Hippocampal formation (tissue), 2 donors: ENCODE results near the gene MBD6.

Source experiments
- DNase-seq, 2 donors: peaks; one replicate each; lab custom pipeline; 2025; lab: John Stamatoyannopoulos, UW

Gene MBD6, protein sequence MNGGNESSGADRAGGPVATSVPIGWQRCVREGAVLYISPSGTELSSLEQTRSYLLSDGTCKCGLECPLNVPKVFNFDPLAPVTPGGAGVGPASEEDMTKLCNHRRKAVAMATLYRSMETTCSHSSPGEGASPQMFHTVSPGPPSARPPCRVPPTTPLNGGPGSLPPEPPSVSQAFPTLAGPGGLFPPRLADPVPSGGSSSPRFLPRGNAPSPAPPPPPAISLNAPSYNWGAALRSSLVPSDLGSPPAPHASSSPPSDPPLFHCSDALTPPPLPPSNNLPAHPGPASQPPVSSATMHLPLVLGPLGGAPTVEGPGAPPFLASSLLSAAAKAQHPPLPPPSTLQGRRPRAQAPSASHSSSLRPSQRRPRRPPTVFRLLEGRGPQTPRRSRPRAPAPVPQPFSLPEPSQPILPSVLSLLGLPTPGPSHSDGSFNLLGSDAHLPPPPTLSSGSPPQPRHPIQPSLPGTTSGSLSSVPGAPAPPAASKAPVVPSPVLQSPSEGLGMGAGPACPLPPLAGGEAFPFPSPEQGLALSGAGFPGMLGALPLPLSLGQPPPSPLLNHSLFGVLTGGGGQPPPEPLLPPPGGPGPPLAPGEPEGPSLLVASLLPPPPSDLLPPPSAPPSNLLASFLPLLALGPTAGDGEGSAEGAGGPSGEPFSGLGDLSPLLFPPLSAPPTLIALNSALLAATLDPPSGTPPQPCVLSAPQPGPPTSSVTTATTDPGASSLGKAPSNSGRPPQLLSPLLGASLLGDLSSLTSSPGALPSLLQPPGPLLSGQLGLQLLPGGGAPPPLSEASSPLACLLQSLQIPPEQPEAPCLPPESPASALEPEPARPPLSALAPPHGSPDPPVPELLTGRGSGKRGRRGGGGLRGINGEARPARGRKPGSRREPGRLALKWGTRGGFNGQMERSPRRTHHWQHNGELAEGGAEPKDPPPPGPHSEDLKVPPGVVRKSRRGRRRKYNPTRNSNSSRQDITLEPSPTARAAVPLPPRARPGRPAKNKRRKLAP

DNA sequence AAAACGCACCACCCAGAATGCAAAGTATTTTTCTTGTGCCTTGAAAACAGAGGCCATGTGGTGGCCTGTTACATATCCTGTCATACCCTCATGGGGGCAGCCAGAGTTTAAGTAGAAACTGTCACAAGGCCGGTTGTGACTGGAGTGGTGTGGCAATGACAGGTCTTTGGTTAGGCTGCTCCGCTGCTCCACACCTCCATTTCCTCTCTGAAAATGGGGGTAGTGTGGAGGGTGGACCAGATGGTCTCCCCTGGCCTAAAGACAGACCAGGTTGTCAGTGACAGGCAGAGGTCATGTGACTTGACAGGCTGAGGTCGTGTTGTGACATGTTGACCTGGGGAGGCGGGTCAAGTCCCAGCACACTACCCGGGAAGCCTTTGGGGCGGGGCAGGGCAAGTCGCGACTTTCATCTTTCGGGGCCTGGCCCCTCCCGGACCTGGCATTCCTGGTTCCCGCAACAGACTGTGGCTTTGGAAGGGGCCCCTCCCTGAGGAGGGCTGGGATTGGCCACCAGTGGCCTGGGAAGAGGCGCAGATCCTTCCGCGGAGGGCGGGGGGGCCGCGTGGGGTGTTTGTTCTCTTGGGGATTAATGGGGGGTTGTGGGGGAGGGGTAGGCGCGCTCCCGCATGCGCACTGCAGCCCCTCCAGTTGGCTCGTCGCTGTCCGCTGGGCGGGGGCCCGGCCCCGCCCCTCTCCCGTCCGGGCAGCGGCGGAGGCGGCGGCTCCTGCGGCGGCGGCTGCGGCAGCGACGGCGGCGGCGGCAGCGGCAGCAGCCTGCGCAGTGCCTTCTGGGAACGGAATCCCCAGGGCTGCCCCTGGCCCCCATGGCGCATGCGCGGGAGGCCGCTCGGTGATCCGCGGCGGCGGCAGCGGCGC, at the start of gene MBD6:
MBD6 (plus strand) TSS at position 814 of the 876 bp plus-strand sequence. CDS start 1,480 bp downstream, outside the sequence.
- DNase-seq: peak; percentile 86 to 91

DNA sequence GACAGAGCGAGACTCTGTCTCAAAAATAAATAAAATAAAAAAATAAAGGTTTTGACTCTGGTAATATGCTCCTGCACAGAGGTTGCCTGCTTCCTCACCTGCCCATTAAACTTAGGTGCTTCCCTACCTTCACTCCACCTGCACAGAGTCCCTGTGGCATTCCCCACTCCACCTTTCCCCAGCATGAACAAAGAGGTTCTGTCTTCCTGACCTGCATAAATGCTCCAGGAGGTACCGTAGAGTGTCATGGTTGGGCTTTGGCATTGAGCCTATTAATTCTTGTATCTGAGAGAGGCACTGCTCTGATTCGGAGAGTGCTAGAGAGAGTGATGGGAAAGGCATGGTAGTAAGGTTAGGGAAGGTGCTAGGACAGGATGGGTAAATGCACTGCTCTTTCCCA, 49.2 kb upstream of the MBD6 start:
- no peak for DNase-seq

DNA sequence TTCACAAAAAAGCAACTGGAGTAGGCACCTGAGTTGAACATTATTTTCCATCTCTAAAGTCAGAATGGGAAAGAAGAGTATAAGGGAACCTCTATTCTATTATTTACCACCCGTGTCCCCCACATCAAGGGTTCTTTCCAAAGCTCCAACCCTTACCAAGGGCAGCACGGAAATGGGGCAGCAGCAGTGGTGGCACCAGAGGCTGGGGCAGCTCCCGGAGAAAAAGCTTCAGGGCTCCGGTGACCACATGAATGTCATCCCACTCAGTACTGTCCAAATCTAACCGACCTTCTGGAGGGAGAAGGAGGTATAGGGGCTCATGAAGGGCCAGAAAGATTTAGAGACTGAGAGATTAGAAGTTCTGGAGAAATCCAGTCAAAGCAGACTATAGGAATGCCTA, 48.7 kb upstream of the MBD6 start:
- DNase-seq: no peak

DNA sequence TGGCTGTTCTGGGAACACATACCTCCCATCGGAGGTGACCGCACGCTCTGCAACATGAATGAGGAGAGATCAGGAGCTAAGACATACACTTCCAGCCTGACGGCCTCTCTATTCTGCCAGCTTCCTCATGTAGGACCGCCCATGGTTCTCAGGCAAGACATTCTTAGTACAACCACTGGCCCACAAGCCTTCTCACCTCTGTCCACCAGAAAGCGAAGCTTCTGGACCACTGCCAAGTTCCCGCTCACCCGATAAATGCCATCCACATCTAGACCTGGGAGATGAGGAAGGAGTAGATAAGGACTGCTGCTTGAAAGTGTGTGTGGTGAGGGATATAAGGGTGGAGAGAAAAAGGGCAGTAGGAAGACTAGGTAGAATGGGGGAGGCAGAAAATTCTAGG, 48.2 kb upstream of the MBD6 start:
- no peak for DNase-seq

DNA sequence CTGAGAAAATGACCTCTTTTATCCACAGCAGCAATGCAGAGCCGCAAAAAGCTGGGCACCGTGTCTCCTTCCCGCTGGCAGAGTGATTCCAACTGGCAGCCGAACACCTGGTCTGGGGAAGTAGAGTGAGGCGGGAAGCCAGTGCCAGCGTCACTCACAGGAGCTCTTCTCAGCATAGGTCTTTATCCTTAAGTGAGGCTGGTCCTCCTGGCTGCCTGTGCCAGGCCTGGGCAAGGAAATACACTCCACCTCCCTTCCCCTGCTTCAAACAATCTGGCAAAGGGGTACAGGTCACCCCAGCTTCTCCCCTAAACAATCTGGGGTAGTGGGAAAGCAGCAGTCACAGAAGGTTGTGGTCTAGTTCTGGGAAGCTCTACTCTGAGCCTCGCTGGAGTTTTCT, 47.8 kb upstream of the MBD6 start:
- DNase-seq: no peak

DNA sequence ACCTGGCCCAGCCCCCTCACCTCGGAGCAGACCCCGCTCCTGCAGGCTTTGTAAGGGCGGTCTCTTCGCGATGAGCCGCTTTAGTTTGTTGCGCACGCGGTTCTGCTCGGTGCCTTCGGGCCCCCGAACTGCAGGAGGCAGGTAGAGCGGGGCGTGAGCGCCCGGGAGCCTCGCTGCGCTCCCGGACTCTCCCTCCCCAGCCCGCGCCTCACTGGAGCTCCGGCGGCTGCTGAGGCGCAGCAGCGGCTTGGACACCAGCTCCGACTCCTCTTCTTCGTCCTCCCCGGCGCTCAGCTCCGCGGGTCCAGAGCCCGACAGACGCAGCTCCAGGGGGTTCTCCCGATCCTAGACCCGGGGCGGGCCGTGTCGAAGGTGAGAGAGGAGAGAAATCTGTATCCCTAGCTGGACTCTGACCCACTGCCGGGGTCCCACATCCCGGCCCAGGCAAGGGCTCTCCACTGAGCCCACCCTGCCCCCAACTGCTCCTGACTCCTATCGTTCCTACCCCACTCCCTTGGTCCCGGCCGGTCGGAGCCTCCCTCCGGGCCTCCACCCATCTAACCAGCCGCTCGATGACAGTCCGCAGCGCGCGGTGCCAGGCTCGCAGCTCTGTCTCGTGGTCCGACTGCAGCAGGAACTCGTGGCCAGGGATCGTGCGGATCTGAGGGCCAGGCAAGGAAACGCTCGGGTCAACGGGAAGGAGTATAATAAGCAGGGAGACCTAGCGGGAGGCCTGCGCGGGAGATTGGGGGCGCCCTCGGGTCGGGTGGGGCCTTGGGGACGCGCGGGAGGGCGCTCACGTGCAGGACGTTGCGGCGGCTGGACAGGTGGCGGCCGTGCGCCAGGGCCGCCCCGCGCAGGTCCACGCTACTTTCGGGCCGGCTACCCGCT, 47.1 kb upstream of the MBD6 start:
- no peak for DNase-seq

DNA sequence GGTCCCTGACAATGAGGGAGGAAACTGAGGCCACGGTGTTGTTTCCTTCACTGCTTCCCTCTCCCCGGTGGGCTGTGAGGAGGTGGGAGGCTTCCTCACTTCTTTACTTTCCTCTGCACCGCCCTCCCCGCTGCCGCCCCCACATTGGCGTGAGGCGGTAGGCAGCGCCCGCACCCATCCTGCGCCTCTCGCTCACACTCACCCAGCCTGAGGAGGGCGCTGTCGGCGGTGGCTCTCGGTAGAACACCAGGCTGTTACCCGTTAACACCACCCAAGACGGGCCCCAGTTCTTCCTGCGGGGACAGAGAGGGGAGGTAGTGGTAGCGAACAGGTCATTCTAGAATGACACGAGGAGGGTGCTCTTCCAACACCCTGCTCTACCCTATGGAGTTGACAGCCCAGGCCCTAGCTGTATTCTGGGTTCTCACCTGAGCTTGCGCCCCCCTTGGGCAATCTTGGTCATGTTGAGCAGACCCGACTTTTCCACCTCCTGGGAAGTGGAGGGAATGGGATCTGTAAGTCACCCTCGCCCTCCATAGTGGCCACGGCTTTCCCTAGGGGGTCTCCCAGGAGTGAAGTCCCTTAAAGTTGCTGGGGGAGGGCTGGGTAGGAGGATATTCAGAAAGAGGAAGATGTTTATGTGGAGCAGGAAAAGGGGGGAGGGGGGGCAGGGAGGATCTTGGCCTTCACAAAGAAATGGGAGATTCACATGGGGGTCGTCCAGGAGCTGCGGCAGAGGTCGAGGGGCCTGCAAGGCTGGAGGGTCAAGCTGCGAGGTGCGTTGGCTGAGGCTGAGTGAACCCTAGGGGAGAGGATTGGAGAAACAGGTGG, 46.2 kb upstream of the MBD6 start:
- no peak for DNase-seq

DNA sequence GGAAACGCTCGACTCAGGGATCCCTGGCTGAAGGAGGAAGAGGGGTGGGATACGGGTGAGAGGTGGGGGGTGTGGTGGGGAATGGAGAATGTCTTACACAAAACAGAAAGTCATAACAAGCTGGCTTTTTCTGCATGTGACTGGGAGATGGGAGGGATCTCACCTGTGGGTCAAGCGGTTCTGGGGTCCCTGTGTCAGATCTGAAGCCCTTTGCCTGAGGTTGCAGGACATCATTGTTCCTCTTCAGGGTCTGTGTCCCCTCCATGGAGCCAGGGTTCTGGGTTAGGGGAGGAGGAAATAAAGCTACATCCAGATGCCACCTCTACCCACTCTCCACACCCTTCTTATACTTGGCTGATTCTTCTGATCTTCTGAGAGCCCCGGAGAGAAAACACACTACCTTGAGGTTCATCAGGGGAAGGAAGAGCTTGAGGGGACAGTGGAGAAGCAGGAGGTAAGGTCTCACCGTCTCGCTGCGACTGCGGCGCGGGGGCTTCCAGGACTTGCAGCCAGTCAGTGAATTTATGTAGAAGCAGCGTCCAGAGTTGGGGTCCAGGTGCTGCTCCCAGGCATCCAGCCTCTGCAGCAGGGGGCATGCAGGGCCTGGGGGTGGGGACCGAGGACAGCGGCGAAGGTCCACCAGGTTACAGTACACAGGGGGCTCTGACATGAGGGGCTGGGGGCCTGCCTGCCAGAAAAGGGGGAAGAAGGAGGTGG, 45.5 kb upstream of the MBD6 start:
- no peak for DNase-seq

DNA sequence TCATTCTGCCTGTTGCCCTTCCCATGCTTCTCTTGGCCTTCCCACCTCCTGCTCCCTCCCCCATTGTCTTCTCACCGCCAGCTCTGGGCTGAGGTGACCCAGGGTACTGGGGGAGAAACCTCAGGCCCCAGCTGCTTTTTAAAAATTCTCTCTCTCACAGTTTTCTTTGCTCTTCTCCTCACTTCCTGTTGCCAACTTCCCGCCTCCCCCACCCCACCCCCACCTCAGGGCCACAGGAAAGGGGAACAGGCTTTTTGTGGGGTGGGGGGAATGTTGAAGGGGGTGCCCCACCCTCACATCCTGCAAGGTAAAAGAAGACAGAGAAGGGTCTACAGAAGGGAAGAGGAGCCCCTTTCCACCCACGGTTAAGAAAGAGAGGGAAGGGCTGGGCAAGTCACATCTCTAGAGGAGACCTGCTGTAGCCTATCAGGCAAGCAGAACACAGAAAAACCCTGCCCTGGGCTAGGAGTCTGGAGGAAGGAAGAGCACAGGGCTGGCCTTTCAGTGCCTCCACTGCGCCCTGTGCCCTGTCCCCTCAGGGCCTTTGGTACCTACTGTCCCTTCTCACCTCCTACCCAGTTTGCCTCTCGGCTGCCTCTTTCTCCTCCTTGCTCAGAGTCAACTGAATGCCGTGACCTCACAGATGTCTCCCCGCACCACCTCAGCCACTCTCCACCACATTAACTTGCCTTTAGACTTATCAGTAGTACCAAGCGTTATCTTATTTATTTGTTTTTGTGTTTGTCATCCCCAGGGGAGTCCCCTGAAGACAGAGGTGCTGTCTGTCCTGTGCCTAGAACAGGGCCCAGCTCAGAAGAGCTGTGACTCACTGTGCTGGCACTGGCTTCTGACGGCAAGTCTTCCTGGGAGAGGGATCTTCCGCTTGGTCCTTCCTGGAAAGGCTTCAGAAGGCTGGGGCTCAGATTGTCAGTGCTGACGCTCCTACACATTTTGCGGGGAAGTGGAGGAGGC, 44.6 kb upstream of the MBD6 start:
- DNase-seq: no peak

DNA sequence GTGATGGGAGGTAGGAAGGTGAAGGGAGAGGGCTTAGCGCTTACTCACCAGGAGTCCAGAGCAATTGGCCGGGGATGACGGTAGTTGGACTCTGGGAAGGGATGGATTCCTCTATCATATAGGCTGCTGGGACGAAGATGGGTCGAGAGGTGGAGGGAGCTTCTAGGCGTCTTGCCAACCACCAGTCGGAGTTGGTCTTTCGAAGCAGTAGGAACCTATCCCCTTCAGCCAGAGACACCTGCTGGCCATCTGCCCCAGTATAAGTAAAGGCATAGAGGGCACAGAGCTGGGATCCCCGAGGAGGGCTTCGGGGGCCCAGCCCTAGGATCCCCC, 43.6 kb upstream of the MBD6 start:
- no peak for DNase-seq

DNA sequence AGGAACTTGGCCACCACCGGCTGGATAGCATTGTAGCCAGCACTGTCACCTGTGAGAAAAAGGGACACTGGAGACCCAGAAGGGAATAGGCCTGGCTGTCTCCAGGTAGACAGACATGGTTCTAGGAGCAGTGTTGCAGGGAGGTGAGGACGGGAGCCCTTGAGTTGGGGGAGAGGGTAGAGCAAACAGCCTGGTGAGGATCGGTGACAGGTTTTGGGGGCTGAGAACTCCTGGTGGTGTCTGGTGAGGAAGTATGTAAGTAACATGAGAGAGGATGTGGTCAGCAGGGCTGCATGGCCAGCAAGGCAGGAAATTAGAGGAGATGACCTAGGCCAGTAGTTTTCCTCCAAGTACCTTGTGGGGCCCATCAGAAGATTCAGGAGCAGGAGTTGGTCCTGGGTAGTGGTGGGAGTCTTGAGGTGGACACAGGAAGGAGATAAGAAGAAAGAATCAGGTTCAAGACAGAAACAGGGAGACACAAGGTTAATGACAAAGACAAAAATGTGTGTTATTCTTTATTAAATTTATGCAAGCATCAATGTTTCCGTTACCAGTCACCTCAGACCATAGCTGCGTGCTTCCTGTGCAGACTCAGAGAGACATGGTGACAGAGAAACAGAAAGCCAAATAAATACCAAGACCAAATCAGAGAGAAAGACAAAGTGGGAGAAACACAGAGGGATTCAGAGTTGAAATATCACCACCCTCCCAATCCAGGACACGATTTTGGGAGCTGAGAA, 43.1 kb upstream of the MBD6 start, which contains the start of gene ARHGAP9:
ARHGAP9 (minus strand) TSS at position 491 of the 740 bp plus-strand sequence; CDS start at position 31, 460 bp downstream.
- DNase-seq: no peak

DNA sequence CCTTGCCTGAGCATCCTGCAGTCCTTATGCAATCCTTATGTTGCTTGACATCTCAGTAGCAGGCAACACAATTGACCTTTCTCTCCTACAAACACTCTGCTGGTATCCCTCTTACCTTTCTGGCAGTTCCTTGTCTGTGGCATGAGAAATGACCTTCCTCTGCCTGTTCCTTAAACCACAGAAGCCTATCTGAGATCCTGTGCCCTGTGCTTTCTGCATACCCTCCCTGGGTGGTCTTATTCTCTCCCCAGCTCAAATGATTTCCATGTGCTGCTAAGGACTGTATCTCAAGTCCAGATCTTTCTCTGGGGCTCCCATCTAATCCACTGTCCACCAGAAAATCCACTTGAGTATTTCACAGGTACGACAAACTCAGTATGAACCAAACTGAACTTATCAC, 41.0 kb upstream of the MBD6 start:
- no peak for DNase-seq

DNA sequence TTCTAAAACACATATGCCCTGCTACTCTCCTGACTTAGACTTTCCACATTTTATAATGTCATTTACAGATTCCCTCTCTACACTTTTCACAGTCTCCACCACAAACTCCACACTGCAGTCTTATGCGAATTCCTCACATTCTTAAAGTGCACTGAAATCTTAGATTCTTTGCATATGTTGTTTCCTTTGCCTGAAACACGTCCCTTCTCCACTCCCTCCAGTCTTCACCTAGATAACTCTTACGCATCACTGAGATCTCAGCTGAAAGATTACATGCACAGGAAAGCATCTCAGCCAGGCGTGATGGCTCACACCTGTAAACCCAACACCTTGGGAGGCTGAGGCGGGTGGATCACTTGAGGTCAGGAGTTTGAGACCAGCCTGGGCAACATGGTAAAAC, 39.2 kb upstream of the MBD6 start:
- DNase-seq: no peak

DNA sequence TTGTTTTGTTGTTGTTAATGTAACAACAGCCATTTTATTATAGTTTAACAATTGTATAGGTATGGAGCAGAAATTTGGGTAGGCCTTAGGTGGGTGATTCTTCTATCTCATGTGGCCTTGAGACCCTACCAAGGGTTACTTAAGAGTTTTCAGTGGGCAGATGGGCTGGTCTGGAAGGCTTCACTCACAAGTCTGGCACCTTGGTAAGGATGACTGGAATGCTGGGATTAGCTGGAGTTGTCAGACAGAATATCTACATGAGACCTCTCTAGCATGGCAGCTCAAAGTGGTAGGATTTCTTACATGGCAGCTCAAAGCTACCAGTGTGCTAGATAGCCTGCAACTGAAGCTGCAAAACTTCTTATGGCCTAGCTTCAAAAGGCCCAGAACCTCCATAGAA, 36.9 kb upstream of the MBD6 start:
- no peak for DNase-seq

DNA sequence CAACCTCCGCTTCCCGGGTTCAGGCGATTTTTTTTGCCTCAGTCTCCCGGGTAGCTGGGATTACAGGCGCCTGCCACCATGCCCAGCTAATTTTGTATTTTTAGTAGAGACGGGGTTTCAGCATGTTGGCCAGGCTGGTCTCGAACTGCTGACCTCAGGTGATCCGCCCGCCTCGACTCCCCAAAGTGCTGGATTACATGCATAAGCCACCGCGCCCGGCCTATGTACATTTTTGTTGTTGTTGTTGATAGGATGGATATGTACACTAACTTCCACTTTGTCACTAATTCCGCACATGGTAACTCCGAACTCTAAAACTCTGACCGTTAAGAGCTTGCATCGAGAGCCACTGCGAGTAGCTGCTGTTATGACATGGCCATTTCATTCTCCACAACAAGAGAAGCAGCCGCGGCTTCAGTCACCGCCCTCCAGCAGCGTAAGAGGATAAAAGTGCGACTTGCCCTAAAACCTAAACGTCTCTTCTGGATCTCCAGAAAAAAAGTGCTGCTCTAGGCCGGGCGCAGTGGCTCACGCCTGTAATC, 35.5 kb upstream of the MBD6 start:
- no peak for DNase-seq

DNA sequence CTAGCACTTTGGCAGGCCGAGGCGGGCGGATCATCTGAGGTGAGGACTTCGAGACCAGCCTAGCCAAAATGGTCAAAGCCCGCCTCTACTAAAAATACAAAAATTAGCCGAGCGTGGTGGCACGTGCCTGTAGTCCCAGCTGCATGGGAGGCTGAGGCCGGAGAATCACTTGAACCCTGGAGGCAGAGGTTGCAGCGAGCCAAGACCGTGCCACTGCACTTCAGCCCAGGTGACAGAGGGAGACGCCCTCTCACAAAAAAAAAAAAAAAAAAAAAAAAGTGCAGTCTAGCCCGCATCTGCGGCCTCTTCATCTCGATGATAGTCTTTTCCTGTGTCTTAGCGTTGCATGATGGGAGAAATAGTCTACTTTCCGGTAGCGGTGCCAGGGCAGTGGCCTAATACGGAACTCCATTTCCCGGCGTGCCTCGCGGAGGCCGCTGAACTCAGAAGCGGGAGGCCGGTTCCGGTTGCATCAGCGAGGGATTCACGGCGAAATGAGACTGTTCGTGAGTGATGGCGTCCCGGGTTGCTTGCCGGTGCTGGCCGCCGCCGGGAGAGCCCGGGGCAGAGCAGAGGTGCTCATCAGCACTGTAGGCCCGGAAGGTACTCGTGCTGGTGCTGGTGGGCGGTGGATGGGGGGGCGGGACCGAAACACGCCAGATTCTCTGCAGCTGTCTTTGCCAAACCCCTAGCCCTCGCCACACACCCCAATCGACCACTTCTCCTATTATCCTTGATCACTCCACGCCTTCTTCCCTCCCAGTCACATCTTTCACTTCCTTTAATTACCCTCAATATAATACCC, 34.8 kb upstream of the MBD6 start, which contains the start of gene MARS1:
MARS1 (plus strand) TSS at position 472 of the 805 bp plus-strand sequence; CDS start at position 495, 23 bp downstream.
- DNase-seq: peak; percentile 90 to 98
